ENCODE measurements around the gene ABCG1.

ABCG1 gene

GRCh38 chr21:42282715-42283114, 63.8 kb downstream of the ABCG1 start:
- Histone ChIP-seq H3K4me3 (IDR thresholded peaks at IDR 0.05; ENCODE audit: insufficient read depth, low read depth, low read length) (no peak overlapping the region), H3K27me3 (ENCODE audit: insufficient read depth, low read depth) (no peaks in the 10 kb centered on the region), H3K9ac (no peak overlapping the region), H3K4me1 (ENCODE audit: low read depth, poor library complexity, severe bottlenecking) (no peaks in the 10 kb centered on the region), H3K4me2 (no peak overlapping the region), H4K20me1 (ENCODE audit: insufficient read depth) (no peaks in the 10 kb centered on the region), H2AFZ (ENCODE audit: low read depth) (no peak overlapping the region), H3K79me2 (ENCODE audit: insufficient read depth, low read depth) (no peaks in the 10 kb centered on the region), H3K36me3 (ENCODE audit: insufficient read depth) (no peaks in the 10 kb centered on the region), H3K27ac (no peak overlapping the region)
- no peak for TF ChIP-seq CTCF (conservative IDR thresholded peaks at IDR 0.05; ENCODE audit: low read depth, low read length)

- Histone ChIP-seq H3K4me2 (no peak overlapping the region), H3K79me2 (ENCODE audit: insufficient read depth, low read depth) (no peaks in the 10 kb centered on the region), H3K27ac (no peak overlapping the region), H3K4me3 (IDR thresholded peaks at IDR 0.05; ENCODE audit: insufficient read depth, low read depth, low read length) (no peak overlapping the region), H3K4me1 (ENCODE audit: low read depth, poor library complexity, severe bottlenecking) (no peaks in the 10 kb centered on the region), H2AFZ (ENCODE audit: low read depth) (no peak overlapping the region), H3K27me3 (ENCODE audit: insufficient read depth, low read depth) (no peaks in the 10 kb centered on the region), H3K36me3 (ENCODE audit: insufficient read depth) (no peaks in the 10 kb centered on the region), H3K9ac (no peak overlapping the region), H4K20me1 (ENCODE audit: insufficient read depth) (no peaks in the 10 kb centered on the region)
- TF ChIP-seq CTCF (conservative IDR thresholded peaks at IDR 0.05; ENCODE audit: low read depth, low read length): no peak
Measured at GRCh38 chr21:42285569-42286245, 66.8 kb downstream of the ABCG1 start.

DNA sequence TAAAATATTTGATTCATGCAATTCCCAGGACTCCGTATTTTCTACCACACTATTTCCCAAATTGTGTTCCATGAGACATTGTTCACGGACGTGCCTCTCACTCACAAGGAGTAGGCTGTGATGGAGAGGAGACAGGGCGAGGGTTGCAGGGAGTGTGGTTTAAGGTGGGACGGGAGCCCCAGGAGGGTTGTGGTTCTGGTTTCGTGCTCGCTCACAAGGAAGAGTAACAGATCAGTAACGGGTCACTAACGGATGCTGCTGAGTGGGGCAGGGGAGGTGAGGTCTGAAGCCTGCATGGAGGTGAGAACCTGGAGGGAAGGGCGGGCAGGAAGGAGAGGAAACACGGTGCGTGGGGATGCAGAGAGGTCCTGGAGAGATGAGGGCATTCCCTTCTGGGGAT, 67.5 kb downstream of the ABCG1 start:
- no peak for TF ChIP-seq CTCF (conservative IDR thresholded peaks at IDR 0.05; ENCODE audit: low read depth, low read length)

DNA sequence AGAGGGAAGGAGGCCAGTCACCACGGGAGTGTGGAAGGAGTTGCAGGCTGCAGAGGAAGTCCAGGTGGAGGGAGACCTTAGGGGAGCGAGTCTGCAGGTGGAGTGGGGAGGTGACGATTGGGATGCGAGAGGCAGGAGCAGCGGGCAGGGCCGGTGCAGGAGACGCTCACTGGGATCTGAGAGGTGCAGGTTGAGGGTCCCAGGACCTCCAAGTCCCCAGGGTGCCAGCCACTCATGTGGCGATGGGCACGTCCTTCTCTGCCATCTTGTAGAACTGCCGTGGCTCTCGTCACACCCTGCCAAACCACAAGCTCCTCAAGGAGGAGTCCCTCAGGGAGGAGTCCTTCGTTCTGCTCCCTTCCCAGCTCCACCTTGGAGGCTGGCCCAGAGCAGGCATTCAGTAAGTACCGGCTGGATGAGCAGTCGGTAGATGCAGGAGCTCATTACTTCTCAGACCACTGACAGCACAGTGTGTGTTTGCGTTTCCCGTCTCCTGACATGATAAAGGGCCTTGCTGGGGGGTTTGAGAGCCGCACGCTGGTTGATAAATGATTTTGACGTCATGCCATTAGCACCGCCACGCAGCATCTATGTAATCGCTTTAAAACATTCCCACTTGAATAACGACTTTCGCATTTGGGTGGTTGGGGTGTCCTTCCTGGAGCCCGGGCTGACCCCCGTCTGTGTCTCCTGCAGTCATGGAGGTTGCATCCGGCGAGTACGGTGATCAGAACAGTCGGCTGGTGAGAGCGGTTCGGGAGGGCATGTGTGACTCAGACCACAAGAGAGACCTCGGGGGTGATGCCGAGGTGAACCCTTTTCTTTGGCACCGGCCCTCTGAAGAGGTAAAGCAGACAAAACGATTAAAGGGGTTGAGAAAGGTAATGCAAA, 68.5 kb downstream of the ABCG1 start:
- Histone ChIP-seq H3K79me2 (ENCODE audit: insufficient read depth, low read depth) (no peaks in the 10 kb centered on the region), H3K36me3 (ENCODE audit: insufficient read depth) (no peaks in the 10 kb centered on the region), H3K9ac (no peak overlapping the region), H2AFZ (ENCODE audit: low read depth) (no peak overlapping the region), H3K4me1 (ENCODE audit: low read depth, poor library complexity, severe bottlenecking) (no peaks in the 10 kb centered on the region), H3K27ac (no peak overlapping the region), H3K4me3 (IDR thresholded peaks at IDR 0.05; ENCODE audit: insufficient read depth, low read depth, low read length) (no peak overlapping the region), H3K4me2 (no peak overlapping the region), H4K20me1 (ENCODE audit: insufficient read depth) (no peaks in the 10 kb centered on the region), H3K27me3 (ENCODE audit: insufficient read depth, low read depth) (no peaks in the 10 kb centered on the region)
- TF ChIP-seq CTCF (conservative IDR thresholded peaks at IDR 0.05; ENCODE audit: low read depth, low read length): no peak

More for the DNA sequence above, 67.5 kb downstream of the ABCG1 start:
- no peaks in the 10 kb centered on the region for H3K36me3 ChIP-seq (ENCODE audit: insufficient read depth)
- no peaks in the 10 kb centered on the region for H3K27me3 ChIP-seq (ENCODE audit: insufficient read depth, low read depth)
- no peak overlapping the region for H3K4me3 ChIP-seq (IDR thresholded peaks at IDR 0.05; ENCODE audit: insufficient read depth, low read depth, low read length)
- H2AFZ ChIP-seq (ENCODE audit: low read depth): no peak overlapping the region
- no peak overlapping the region for H3K4me2 ChIP-seq
- no peaks in the 10 kb centered on the region for H3K79me2 ChIP-seq (ENCODE audit: insufficient read depth, low read depth)
- H3K27ac ChIP-seq: no peak overlapping the region
- no peaks in the 10 kb centered on the region for H3K4me1 ChIP-seq (ENCODE audit: low read depth, poor library complexity, severe bottlenecking)
- no peak overlapping the region for H3K9ac ChIP-seq
- H4K20me1 ChIP-seq (ENCODE audit: insufficient read depth): no peaks in the 10 kb centered on the region

Data from KMS-11 (cell line).